ENCODE results near the gene TGFB3. TPM values are rescaled to one million over a fixed set of nuclear protein-coding genes. Genes with fewer than 3 reads are reported as not detected.
"Not testable (repeated sequence)": the region's sequence is repeated elsewhere in the genome, so short reads cannot be mapped to it uniquely, and the experiment has no call there.

Gene TGFB3
- polyA plus RNA-seq (2012; ENCODE audit: missing spikeins), result 0.89 TPM

DNA sequence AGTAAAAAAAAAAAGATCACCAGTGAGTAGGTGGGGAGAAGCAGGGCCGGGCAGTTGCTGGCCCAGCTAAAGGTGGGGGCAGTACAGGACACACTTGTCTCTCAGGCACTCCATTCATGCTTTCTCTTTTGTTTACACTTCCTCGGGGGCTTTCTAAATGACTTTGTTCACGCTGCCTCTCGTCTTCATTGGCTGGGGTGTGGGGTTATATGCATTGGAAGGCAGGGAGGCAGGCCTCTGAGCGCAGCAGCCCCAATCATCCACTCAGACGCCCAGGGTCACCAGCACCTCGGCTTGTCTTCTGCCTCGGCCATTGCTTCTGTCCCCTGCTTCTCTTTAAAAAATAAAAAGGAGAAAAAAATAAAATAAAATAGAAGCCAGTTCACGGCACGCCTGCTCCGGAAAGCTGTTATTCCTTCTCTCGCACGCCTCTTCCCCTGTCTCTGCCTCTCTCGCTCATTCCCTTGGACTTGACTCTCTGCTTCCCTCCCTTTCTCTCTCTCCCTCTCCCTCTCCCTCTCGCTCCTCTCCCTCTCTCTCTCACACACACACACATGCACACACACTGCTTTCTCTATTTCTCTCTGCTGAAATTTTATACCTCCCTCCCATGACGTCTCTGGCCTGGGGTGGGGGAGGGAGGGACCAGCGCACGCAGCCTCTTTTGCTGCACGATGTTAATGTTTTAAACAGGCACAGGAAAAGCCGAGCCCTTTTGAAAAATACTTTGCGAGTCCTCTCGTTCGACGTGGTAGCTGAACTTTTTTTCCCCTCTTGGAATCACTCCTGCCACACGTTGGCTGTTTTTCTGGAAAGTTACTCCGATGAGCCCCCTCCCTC lies at the start of gene TGFB3:
TSS of gene TGFB3 (minus strand) at position 570 of the 840 bp plus-strand sequence. CDS start 1,102 bp downstream, outside the sequence.
- TF ChIP-seq POLR2A (IDR thresholded peaks at IDR 0.05; ENCODE audit: low read depth, low read length), result 0 out of 2 replicates have a peak, but pooled peaks have one; percentile 21
- TF ChIP-seq POLR2AphosphoS5 (IDR thresholded peaks at IDR 0.05; ENCODE audit: low read depth, low read length), result no peak
- TF ChIP-seq TAF1 (IDR thresholded peaks at IDR 0.05; ENCODE audit: borderline replicate concordance, low read depth, low read length), result no peak
- peak; percentile 68 for DNase-seq (ENCODE audit: insufficient read length)
- peak; percentile 62 for FAIRE-seq

- TF ChIP-seq POLR2AphosphoS5 (IDR thresholded peaks at IDR 0.05; ENCODE audit: low read depth, low read length) (no peak), POLR2A (IDR thresholded peaks at IDR 0.05; ENCODE audit: low read depth, low read length) (no peak), TAF1 (IDR thresholded peaks at IDR 0.05; ENCODE audit: borderline replicate concordance, low read depth, low read length) (no peak)
- no peak for DNase-seq (ENCODE audit: insufficient read length)
- FAIRE-seq, result peak; percentile 38
Measured at GRCh38 chr14:76024211-76024907, 42.6 kb upstream of the TGFB3 start.

GRCh38 chr14:76023757-76024156 lies 42.0 kb upstream of the TGFB3 start:
- no peak for TF ChIP-seq TAF1 (IDR thresholded peaks at IDR 0.05; ENCODE audit: borderline replicate concordance, low read depth, low read length)
- TF ChIP-seq POLR2AphosphoS5 (IDR thresholded peaks at IDR 0.05; ENCODE audit: low read depth, low read length), result no peak
- no peak for TF ChIP-seq POLR2A (IDR thresholded peaks at IDR 0.05; ENCODE audit: low read depth, low read length)
- no peak for DNase-seq (ENCODE audit: insufficient read length)
- FAIRE-seq, result no peak

- FAIRE-seq (no peak), DNase-seq (ENCODE audit: insufficient read length) (no peak)
- no peak for TF ChIP-seq POLR2AphosphoS5 (IDR thresholded peaks at IDR 0.05; ENCODE audit: low read depth, low read length)
- no peak for TF ChIP-seq POLR2A (IDR thresholded peaks at IDR 0.05; ENCODE audit: low read depth, low read length)
Measured at GRCh38 chr14:76022991-76023390, 41.2 kb upstream of the TGFB3 start.

- FAIRE-seq, result no peak
- TF ChIP-seq TAF1 (IDR thresholded peaks at IDR 0.05; ENCODE audit: borderline replicate concordance, low read depth, low read length) (no peak), POLR2A (IDR thresholded peaks at IDR 0.05; ENCODE audit: low read depth, low read length) (no peak), POLR2AphosphoS5 (IDR thresholded peaks at IDR 0.05; ENCODE audit: low read depth, low read length) (no peak)
Measured at GRCh38 chr14:76019676-76020075, 37.9 kb upstream of the TGFB3 start.

DNA sequence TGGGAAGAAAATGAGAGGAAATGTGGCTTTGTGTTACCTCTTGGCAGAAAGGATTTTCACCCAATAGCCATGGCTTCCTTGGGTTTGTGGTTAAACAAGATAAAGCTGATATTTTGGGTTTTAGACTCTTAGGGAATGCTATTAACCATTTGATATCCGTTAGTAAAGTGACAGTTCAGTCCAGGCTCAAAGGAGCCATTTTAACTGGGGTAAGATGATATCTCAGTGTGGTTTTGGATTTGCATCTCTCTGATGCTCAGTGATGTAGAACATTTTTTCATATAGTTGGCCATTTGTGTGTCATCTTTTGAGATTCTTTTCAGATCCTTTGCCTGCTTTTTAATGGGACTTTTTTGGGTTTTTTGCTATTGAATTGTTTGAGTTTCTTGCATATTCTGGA lies 33.9 kb upstream of the TGFB3 start:
- no peak for DNase-seq (ENCODE audit: insufficient read length)
- no peak for FAIRE-seq
- no peak for TF ChIP-seq TAF1 (IDR thresholded peaks at IDR 0.05; ENCODE audit: borderline replicate concordance, low read depth, low read length)
- no peak for TF ChIP-seq POLR2A (IDR thresholded peaks at IDR 0.05; ENCODE audit: low read depth, low read length)
- TF ChIP-seq POLR2AphosphoS5 (IDR thresholded peaks at IDR 0.05; ENCODE audit: low read depth, low read length), result no peak

More at GRCh38 chr14:76019676-76020075, 37.9 kb upstream of the TGFB3 start:
- no peak for DNase-seq (ENCODE audit: insufficient read length)

- no peak for TF ChIP-seq POLR2AphosphoS5 (IDR thresholded peaks at IDR 0.05; ENCODE audit: low read depth, low read length)
- no peak for TF ChIP-seq POLR2A (IDR thresholded peaks at IDR 0.05; ENCODE audit: low read depth, low read length)
- TF ChIP-seq TAF1 (IDR thresholded peaks at IDR 0.05; ENCODE audit: borderline replicate concordance, low read depth, low read length), result no peak
- DNase-seq (ENCODE audit: insufficient read length) (no peak), FAIRE-seq (no peak)
Measured at GRCh38 chr14:76015191-76015590, 33.4 kb upstream of the TGFB3 start.

- no peak for FAIRE-seq
- DNase-seq (ENCODE audit: insufficient read length), result no peak
- no peak for TF ChIP-seq TAF1 (IDR thresholded peaks at IDR 0.05; ENCODE audit: borderline replicate concordance, low read depth, low read length)
- no peak for TF ChIP-seq POLR2A (IDR thresholded peaks at IDR 0.05; ENCODE audit: low read depth, low read length)
- TF ChIP-seq POLR2AphosphoS5 (IDR thresholded peaks at IDR 0.05; ENCODE audit: low read depth, low read length), result no peak
Measured at GRCh38 chr14:76012354-76012753, 30.6 kb upstream of the TGFB3 start.

GRCh38 chr14:76011930-76012329 lies 30.1 kb upstream of the TGFB3 start:
- FAIRE-seq (no peak), DNase-seq (ENCODE audit: insufficient read length) (no peak)
- no peak for TF ChIP-seq TAF1 (IDR thresholded peaks at IDR 0.05; ENCODE audit: borderline replicate concordance, low read depth, low read length)
- no peak for TF ChIP-seq POLR2AphosphoS5 (IDR thresholded peaks at IDR 0.05; ENCODE audit: low read depth, low read length)
- TF ChIP-seq POLR2A (IDR thresholded peaks at IDR 0.05; ENCODE audit: low read depth, low read length), result no peak

GRCh38 chr14:76009627-76010026 lies 27.8 kb upstream of the TGFB3 start:
- not testable (repeated sequence) for DNase-seq (ENCODE audit: insufficient read length); FAIRE-seq

DNA sequence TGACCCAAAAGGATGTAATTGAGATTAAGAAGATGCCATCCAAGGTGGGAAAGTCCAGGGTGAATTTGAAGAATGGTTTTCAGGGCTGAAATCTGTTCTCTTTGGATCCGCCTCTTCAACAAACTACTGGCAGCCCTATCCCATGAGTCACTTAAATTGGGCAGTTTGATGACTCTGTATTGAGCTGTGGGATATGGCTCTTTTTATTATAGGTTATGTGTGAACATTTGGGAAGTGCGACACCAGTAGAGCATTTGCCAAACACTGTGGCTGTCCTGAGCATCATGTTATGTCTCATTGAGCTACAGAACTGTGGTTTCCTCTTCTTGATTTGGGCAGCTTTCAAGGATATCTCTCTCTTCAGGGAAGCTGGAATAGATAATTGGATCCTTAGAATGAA lies 26.1 kb upstream of the TGFB3 start:
- TF ChIP-seq TAF1 (IDR thresholded peaks at IDR 0.05; ENCODE audit: borderline replicate concordance, low read depth, low read length) (no peak), POLR2AphosphoS5 (IDR thresholded peaks at IDR 0.05; ENCODE audit: low read depth, low read length) (no peak), POLR2A (IDR thresholded peaks at IDR 0.05; ENCODE audit: low read depth, low read length) (no peak)
- FAIRE-seq, result no peak
- no peak for DNase-seq (ENCODE audit: insufficient read length)

GRCh38 chr14:76007379-76007778 lies 25.6 kb upstream of the TGFB3 start:
- TF ChIP-seq POLR2A (IDR thresholded peaks at IDR 0.05; ENCODE audit: low read depth, low read length) (no peak), TAF1 (IDR thresholded peaks at IDR 0.05; ENCODE audit: borderline replicate concordance, low read depth, low read length) (no peak), POLR2AphosphoS5 (IDR thresholded peaks at IDR 0.05; ENCODE audit: low read depth, low read length) (no peak)
- FAIRE-seq, result no peak
- DNase-seq (ENCODE audit: insufficient read length), result no peak
